Measurements from ENCODE around the gene DAO.

GRCh38 chr12:108845696-108846095 is 34.2 kb upstream of the DAO start:
- TF ChIP-seq CTCF (IDR thresholded peaks at IDR 0.05; ENCODE audit: low read depth, low read length): no peak
- no peak for TF ChIP-seq POLR2A (IDR thresholded peaks at IDR 0.05; ENCODE audit: extremely low read depth, insufficient read length)
- TF ChIP-seq, protein P1, sequence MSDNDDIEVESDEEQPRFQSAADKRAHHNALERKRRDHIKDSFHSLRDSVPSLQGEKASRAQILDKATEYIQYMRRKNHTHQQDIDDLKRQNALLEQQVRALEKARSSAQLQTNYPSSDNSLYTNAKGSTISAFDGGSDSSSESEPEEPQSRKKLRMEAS (IDR thresholded peaks at IDR 0.05; ENCODE audit: low read depth, low read length): no peak
- TF ChIP-seq MYC (IDR thresholded peaks at IDR 0.05; ENCODE audit: low read depth, low read length): no peak
